GM21529 (cell line): ENCODE measurements around the gene COPZ1.

Source experiments
- ATAC-seq: cut with Tn5 transposase; IDR thresholded peaks from one replicate; pipeline ENCODE4 v1.9.1; 2021; ENCODE audit not compliant: unreplicated experiment

Gene COPZ1

GRCh38 chr12:54357506-54358190, 32.7 kb downstream of the COPZ1 start:
- ATAC-seq: no peak

DNA sequence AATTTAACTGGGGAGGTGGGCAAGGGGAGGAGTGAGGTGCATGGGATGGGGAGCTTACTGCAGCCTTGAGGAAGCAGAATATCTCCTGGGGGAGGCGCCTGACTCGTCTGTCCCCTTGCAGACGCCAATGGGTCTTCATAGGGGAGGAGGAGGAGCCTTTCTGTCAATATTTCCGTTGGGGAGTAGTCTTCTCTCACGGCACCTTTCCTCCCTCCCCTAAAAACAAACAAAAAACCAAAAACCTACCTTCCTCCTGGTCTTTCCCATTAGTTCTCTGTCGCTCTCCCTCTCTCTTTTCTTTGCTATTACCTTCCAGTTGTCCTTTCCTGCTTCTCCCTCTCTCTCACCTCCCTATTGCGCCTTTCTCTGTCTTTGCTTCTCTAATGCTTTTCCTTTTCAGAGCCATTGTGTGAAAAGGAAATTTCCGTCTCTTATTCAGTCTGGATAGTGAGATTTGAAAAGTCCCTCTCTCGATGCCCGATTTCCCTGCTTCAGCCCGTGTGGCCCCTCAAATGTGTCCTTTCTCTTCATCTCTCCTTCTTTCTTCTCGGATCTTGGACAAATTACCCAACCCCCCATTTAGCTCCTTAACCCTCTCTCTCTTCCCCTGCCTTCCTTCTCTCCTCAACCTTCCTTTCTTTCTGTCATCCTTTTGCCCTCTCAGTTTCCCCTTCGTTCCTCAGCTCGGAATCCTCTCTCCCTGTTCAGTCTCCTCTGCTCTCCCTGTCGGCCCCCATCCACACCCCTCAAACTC, 33.4 kb downstream of the COPZ1 start:
- ATAC-seq: peak; percentile 42

- ATAC-seq: peak; percentile 97
Measured at GRCh38 chr12:54358945-54359761, 34.2 kb downstream of the COPZ1 start.

GRCh38 chr12:54359762-54360351, 34.9 kb downstream of the COPZ1 start:
- no peak for ATAC-seq

DNA sequence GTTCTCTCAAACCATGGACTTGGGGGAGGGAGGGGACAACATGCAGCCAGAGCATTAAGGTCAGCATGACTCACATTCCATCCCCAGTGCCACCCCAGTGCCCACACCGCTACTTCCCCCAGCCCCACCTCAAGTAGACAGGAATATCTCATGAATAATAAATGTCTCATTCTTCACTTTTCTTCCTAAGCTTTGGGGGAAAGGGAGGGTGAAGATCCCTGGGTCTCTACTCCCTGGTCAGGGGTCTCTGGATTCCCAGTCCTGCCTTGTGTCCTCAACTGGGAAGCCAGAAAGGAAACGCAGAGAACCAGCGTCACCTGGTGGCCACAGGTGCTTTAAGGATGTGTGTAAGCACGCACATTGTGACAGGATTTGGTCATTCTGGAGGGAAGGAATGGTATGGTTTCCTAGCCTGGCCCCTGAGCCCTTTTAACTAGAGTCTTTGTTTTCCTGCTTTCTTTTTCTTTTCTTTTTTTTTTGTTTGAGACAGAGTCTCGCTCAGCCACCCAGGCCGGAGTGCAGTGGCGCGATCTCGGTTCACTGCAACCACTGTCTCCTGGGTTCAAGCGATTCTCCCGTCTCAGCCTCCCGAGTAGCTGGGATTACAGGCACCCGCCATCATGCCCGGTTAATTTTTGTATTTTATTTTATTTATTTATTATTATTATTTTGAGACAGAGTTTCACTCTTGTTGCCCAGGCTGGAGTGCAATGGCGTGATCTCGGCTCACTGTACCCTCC, 36.0 kb downstream of the COPZ1 start:
- no peak for ATAC-seq

DNA sequence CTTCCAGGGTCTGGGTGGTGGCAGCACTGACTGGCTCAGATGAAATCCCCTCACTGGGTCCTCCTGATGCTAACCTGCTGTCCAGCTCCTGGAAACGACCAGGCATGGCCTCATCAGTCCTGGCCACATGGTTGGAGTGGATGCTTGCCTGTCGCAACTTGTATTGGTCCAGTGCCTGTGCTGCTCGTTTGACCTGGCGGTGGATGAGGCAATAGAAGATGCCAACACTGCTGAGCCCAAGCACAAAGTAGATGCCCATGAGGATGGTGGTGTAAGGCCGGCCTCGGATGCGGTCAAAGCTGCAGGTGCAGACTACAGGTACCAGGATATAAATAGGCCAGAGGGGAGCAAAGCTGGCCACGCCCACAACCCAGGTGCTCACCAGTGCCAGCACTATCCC, 38.1 kb downstream of the COPZ1 start:
- ATAC-seq: no peak

GRCh38 chr12:54363618-54364017, 38.7 kb downstream of the COPZ1 start:
- ATAC-seq: no peak

DNA sequence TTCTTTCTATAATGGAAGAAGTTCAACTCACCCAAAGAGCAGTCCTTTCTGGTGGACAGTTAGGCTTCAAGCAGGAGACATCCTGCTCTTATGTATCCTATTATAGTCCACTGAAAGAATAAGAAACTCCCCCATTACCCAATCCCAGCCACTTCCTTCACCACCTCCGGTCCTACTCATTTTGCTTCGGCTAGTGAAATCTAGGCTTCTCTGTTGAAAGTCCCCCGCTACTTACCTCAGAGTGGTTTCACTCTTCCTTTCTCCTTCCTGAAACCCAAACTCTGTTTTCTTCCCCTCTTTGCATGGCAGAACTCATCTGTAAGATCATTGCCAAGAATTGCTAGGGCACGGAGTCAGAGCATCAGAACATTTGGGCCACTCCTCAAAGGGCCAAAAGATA, 39.5 kb downstream of the COPZ1 start, which contains the start of gene GPR84:
GPR84 (minus strand) TSS at position 74 of the 400 bp plus-strand sequence. CDS start 635 bp downstream, outside the sequence.
- ATAC-seq: peak; percentile 57

- ATAC-seq: peak; percentile 16
Measured at GRCh38 chr12:54368025-54368708, 43.2 kb downstream of the COPZ1 start.

- peak; percentile 74 for ATAC-seq
Measured at GRCh38 chr12:54368709-54369596, 44.0 kb downstream of the COPZ1 start.

DNA sequence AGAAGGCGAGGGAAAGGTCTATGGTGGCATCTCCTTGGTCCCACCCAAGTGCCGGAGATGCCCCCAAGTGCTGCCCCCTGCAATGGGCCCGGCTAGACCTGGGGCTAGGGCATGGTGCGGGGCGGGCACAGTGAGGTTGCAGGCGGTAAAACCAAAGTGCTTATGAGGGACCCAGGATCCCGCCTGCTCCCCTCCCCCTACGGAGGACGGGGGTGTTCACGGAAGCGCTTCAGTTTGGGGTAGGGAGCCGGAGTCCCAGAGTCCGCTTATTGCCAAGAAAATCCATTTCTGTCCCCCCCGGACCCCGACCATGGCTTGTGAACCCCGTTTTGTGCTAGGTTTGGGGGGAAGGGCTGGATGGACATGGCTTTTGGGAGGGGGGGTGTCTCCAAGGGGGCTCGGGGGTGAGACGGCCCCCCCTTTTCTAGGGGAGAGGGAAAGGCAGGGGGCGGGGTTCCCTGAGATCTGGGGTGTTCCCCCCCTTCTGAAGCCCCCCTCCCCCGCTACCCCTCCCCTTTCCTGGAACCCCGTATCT, 44.7 kb downstream of the COPZ1 start:
- ATAC-seq: no peak

DNA sequence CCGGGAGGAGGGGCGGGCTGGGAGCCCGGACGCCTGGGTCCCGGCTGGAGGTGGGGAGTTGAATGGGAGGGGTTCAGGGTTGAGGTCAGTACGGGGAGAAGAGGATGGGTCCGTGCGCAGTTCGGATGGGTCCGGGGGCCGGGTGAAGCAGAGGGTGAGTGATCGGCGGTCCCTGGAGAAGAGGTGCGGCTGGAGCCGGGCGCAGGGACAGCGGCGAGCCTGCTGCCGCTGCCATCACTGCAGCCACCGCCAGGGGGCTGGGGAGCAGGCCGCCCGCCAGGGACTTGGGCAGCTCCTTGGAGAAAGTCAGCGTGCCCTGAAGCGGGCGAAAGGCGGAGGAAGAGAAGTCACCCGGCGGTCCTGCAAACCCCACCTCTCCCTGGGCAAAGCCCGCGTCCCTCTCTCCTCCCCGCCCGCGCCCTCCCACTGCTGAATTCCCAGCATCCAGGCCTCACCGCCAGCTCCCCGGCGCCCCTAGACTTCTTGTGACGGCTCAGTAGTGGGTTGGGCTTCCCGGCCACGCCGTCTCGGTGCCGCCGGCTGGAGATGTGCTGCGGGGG, 45.3 kb downstream of the COPZ1 start:
- ATAC-seq: no peak

- ATAC-seq: no peak
Measured at GRCh38 chr12:54371328-54372112, 46.6 kb downstream of the COPZ1 start.

- no peak for ATAC-seq
Measured at GRCh38 chr12:54372113-54372806, 47.3 kb downstream of the COPZ1 start.

- no peak for ATAC-seq
Measured at GRCh38 chr12:54373649-54374561, 49.0 kb downstream of the COPZ1 start.
